ENCODE data around the gene OSBPL2. TPM values are rescaled to one million over a fixed set of nuclear protein-coding genes. Genes with fewer than 3 reads are reported as not detected.

OSBPL2 gene
- total RNA-seq, 1 experiment from 2014 or later: 49.5 TPM

DNA sequence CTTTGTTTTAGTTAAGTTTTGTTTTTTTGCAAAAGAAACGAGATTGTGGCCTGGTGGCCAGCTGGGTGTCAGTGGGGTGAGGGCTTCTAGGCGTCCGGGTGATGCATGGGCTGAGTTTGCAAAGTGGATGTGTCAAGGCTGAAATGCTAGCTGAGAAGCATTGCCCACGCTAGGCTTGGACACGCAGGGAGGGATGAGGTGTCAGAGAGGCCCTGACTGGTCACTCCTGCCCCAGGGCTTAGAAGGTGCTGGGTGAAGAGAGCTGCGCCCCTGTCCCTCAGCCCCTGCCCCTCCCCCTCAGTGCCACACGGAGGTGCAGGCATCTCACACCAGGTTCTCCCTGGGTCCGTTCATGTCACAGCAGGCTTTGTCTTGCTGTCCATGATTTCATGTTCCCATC is 8.1 kb downstream of the OSBPL2 start (continued):
- TF ChIP-seq, protein P1, sequence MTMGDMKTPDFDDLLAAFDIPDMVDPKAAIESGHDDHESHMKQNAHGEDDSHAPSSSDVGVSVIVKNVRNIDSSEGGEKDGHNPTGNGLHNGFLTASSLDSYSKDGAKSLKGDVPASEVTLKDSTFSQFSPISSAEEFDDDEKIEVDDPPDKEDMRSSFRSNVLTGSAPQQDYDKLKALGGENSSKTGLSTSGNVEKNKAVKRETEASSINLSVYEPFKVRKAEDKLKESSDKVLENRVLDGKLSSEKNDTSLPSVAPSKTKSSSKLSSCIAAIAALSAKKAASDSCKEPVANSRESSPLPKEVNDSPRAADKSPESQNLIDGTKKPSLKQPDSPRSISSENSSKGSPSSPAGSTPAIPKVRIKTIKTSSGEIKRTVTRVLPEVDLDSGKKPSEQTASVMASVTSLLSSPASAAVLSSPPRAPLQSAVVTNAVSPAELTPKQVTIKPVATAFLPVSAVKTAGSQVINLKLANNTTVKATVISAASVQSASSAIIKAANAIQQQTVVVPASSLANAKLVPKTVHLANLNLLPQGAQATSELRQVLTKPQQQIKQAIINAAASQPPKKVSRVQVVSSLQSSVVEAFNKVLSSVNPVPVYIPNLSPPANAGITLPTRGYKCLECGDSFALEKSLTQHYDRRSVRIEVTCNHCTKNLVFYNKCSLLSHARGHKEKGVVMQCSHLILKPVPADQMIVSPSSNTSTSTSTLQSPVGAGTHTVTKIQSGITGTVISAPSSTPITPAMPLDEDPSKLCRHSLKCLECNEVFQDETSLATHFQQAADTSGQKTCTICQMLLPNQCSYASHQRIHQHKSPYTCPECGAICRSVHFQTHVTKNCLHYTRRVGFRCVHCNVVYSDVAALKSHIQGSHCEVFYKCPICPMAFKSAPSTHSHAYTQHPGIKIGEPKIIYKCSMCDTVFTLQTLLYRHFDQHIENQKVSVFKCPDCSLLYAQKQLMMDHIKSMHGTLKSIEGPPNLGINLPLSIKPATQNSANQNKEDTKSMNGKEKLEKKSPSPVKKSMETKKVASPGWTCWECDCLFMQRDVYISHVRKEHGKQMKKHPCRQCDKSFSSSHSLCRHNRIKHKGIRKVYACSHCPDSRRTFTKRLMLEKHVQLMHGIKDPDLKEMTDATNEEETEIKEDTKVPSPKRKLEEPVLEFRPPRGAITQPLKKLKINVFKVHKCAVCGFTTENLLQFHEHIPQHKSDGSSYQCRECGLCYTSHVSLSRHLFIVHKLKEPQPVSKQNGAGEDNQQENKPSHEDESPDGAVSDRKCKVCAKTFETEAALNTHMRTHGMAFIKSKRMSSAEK (CRISPR knock-in tag; IDR thresholded peaks at IDR 0.05; ENCODE audit: borderline replicate concordance): no peak
- TF ChIP-seq RORB (CRISPR knock-in tag; IDR thresholded peaks at IDR 0.05) (no peak), JUN (CRISPR knock-in tag; IDR thresholded peaks at IDR 0.05) (no peak), ZNF138 (CRISPR knock-in tag; conservative IDR thresholded peaks at IDR 0.05) (no peak)
- TF ChIP-seq, protein P2, sequence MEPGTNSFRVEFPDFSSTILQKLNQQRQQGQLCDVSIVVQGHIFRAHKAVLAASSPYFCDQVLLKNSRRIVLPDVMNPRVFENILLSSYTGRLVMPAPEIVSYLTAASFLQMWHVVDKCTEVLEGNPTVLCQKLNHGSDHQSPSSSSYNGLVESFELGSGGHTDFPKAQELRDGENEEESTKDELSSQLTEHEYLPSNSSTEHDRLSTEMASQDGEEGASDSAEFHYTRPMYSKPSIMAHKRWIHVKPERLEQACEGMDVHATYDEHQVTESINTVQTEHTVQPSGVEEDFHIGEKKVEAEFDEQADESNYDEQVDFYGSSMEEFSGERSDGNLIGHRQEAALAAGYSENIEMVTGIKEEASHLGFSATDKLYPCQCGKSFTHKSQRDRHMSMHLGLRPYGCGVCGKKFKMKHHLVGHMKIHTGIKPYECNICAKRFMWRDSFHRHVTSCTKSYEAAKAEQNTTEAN (CRISPR knock-in tag; IDR thresholded peaks at IDR 0.05): no peak
- TF ChIP-seq, protein P3, sequence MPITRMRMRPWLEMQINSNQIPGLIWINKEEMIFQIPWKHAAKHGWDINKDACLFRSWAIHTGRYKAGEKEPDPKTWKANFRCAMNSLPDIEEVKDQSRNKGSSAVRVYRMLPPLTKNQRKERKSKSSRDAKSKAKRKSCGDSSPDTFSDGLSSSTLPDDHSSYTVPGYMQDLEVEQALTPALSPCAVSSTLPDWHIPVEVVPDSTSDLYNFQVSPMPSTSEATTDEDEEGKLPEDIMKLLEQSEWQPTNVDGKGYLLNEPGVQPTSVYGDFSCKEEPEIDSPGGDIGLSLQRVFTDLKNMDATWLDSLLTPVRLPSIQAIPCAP (CRISPR knock-in tag; IDR thresholded peaks at IDR 0.05): no peak

DNA sequence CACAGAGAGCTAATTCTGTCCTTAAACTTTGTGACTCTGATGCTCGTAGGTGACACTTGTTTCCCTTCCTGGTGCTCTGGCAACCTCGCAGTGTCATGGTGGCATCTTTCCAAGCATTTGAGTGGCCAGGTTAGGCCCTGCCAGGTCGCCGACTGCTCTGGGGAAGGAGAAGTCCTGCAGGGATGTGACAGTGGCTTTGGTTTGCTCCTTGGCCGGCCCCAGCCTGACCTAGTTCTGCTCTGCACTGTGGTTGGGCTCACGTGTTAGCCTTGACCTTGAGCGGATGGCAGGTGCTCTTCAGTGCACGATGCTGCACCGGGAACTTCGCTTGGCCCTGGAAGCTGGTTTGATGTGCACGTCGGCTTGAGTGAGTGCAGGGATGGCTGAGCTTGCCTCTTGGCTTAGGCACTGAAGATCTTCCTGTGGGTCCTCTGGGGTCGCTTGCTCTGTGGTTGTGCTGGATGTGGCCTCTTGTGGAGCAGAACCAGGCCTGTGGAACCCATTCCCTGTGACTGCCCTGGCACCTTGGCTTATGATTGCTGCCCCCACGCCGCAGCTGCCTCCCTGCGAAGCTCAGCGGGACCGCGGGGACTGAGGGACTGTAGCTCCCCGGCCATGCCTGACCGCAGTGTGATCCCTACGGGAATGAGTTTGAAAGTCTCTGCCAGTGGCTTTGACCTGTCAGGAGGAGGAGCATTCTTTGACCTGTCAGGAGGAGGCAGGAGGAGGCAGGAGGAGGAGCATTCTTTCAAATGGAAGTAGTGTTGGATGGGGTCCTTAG is 8.7 kb downstream of the OSBPL2 start:
- DNase-seq (ENCODE audit: low spot score) (no peak), ATAC-seq (peak; percentile 41; the same call in 1 of the 2 replicates)
- H3K27ac Mint-ChIP-seq: peak overlapping the region; percentile 74; the same call in 1 of the 2 replicates
- no peaks in the 10 kb centered on the region for H3K27me3 Mint-ChIP-seq (ENCODE audit: low read depth)
- H3K4me1 Mint-ChIP-seq: peaks cover 14% of the 10 kb centered on the region
- H3K4me3 Mint-ChIP-seq: no peak overlapping the region
- CTCF ChIA-PET: interaction anchor here (0.6 kb wide), 1 partner anchor 122 kb away, joined by 3 read pairs; no protein-coding TSS in a partner anchor
- H3K36me3 Mint-ChIP-seq: no peaks in the 10 kb centered on the region
- POLR2A ChIA-PET: no interaction called here
- no peaks in the 10 kb centered on the region for H3K9me3 Mint-ChIP-seq
- TF ChIP-seq, protein P2 (CRISPR knock-in tag; IDR thresholded peaks at IDR 0.05): no peak
- no peak for TF ChIP-seq ZNF423 (CRISPR knock-in tag; IDR thresholded peaks at IDR 0.05)
- TF ChIP-seq ZNF396 (CRISPR knock-in tag; IDR thresholded peaks at IDR 0.05; ENCODE audit: borderline replicate concordance): no peak
- no peak for TF ChIP-seq ESRRA (CRISPR knock-in tag; IDR thresholded peaks at IDR 0.05; ENCODE audit: borderline replicate concordance)
- TF ChIP-seq, protein P4, sequence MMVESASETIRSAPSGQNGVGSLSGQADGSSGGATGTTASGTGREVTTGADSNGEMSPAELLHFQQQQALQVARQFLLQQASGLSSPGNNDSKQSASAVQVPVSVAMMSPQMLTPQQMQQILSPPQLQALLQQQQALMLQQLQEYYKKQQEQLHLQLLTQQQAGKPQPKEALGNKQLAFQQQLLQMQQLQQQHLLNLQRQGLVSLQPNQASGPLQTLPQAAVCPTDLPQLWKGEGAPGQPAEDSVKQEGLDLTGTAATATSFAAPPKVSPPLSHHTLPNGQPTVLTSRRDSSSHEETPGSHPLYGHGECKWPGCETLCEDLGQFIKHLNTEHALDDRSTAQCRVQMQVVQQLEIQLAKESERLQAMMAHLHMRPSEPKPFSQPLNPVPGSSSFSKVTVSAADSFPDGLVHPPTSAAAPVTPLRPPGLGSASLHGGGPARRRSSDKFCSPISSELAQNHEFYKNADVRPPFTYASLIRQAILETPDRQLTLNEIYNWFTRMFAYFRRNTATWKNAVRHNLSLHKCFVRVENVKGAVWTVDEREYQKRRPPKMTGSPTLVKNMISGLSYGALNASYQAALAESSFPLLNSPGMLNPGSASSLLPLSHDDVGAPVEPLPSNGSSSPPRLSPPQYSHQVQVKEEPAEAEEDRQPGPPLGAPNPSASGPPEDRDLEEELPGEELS (CRISPR knock-in tag; IDR thresholded peaks at IDR 0.05): no peak
- TF ChIP-seq, protein P1 (CRISPR knock-in tag; IDR thresholded peaks at IDR 0.05; ENCODE audit: borderline replicate concordance): no peak
- TF ChIP-seq CREB1 (CRISPR knock-in tag; IDR thresholded peaks at IDR 0.05): no peak
- TF ChIP-seq NR2C2 (CRISPR knock-in tag; IDR thresholded peaks at IDR 0.05): no peak
- TF ChIP-seq, protein P5, sequence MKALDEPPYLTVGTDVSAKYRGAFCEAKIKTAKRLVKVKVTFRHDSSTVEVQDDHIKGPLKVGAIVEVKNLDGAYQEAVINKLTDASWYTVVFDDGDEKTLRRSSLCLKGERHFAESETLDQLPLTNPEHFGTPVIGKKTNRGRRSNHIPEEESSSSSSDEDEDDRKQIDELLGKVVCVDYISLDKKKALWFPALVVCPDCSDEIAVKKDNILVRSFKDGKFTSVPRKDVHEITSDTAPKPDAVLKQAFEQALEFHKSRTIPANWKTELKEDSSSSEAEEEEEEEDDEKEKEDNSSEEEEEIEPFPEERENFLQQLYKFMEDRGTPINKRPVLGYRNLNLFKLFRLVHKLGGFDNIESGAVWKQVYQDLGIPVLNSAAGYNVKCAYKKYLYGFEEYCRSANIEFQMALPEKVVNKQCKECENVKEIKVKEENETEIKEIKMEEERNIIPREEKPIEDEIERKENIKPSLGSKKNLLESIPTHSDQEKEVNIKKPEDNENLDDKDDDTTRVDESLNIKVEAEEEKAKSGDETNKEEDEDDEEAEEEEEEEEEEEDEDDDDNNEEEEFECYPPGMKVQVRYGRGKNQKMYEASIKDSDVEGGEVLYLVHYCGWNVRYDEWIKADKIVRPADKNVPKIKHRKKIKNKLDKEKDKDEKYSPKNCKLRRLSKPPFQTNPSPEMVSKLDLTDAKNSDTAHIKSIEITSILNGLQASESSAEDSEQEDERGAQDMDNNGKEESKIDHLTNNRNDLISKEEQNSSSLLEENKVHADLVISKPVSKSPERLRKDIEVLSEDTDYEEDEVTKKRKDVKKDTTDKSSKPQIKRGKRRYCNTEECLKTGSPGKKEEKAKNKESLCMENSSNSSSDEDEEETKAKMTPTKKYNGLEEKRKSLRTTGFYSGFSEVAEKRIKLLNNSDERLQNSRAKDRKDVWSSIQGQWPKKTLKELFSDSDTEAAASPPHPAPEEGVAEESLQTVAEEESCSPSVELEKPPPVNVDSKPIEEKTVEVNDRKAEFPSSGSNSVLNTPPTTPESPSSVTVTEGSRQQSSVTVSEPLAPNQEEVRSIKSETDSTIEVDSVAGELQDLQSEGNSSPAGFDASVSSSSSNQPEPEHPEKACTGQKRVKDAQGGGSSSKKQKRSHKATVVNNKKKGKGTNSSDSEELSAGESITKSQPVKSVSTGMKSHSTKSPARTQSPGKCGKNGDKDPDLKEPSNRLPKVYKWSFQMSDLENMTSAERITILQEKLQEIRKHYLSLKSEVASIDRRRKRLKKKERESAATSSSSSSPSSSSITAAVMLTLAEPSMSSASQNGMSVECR (CRISPR knock-in tag; IDR thresholded peaks at IDR 0.05; ENCODE audit: borderline replicate concordance): no peak
- TF ChIP-seq, protein P3 (CRISPR knock-in tag; IDR thresholded peaks at IDR 0.05): no peak

Data from WTC11 (cell line).